ENCODE data around the gene SLC22A3.
"Not testable (repeated sequence)": the region's sequence is repeated elsewhere in the genome, so short reads cannot be mapped to it uniquely, and the experiment has no call there.

Gene SLC22A3

GRCh38 chr6:160469153-160469552 lies 121.0 kb downstream of the SLC22A3 start:
- Histone ChIP-seq H3K9me3 (ENCODE audit: severe bottlenecking) (no peaks in the 10 kb centered on the region), H3K27ac (ENCODE audit: poor library complexity, severe bottlenecking) (no peak overlapping the region), H3K36me3 (ENCODE audit: low read depth) (no peaks in the 10 kb centered on the region), H3K4me3 (ENCODE audit: severe bottlenecking) (no peak overlapping the region), H3K4me1 (ENCODE audit: insufficient read depth, poor library complexity, severe bottlenecking) (no peaks in the 10 kb centered on the region), H3K27me3 (ENCODE audit: insufficient read depth, poor library complexity, severe bottlenecking) (no peaks in the 10 kb centered on the region)
- no peak for TF ChIP-seq CTCF (IDR thresholded peaks at IDR 0.05; ENCODE audit: poor library complexity, severe bottlenecking)
- DNase-seq (ENCODE audit: low spot score) (no peak), ATAC-seq (ENCODE audit: low read depth) (no peak)

- H3K27me3 ChIP-seq (ENCODE audit: insufficient read depth, poor library complexity, severe bottlenecking); H3K4me1 ChIP-seq (ENCODE audit: insufficient read depth, poor library complexity, severe bottlenecking); ATAC-seq (ENCODE audit: low read depth); H3K4me3 ChIP-seq (ENCODE audit: severe bottlenecking); H3K9me3 ChIP-seq (ENCODE audit: severe bottlenecking); H3K27ac ChIP-seq (ENCODE audit: poor library complexity, severe bottlenecking); H3K36me3 ChIP-seq (ENCODE audit: low read depth); DNase-seq (ENCODE audit: low spot score): not testable (repeated sequence)
These were observed 127.9 kb downstream of the SLC22A3 start for GRCh38 chr6:160476056-160476455.

- ATAC-seq (ENCODE audit: low read depth); H3K27ac ChIP-seq (ENCODE audit: poor library complexity, severe bottlenecking); DNase-seq (ENCODE audit: low spot score); H3K4me3 ChIP-seq (ENCODE audit: severe bottlenecking); H3K36me3 ChIP-seq (ENCODE audit: low read depth); H3K4me1 ChIP-seq (ENCODE audit: insufficient read depth, poor library complexity, severe bottlenecking); H3K9me3 ChIP-seq (ENCODE audit: severe bottlenecking); H3K27me3 ChIP-seq (ENCODE audit: insufficient read depth, poor library complexity, severe bottlenecking): not testable (repeated sequence)
These were observed 128.9 kb downstream of the SLC22A3 start for GRCh38 chr6:160477072-160477471.

- peak; percentile 91 for ATAC-seq (ENCODE audit: low read depth)
These were observed 129.7 kb downstream of the SLC22A3 start for GRCh38 chr6:160477901-160478300.

GRCh38 chr6:160487116-160487515 lies 138.9 kb downstream of the SLC22A3 start:
- H3K4me3 ChIP-seq (ENCODE audit: severe bottlenecking) = no peak overlapping the region
- H3K27me3 ChIP-seq (ENCODE audit: insufficient read depth, poor library complexity, severe bottlenecking) = no peaks in the 10 kb centered on the region
- H3K27ac ChIP-seq (ENCODE audit: poor library complexity, severe bottlenecking) = no peak overlapping the region
- no peaks in the 10 kb centered on the region for H3K36me3 ChIP-seq (ENCODE audit: low read depth)
- DNase-seq (ENCODE audit: low spot score) (no peak), ATAC-seq (ENCODE audit: low read depth) (no peak)
- no peak for TF ChIP-seq CTCF (IDR thresholded peaks at IDR 0.05; ENCODE audit: poor library complexity, severe bottlenecking)
- H3K4me1 ChIP-seq (ENCODE audit: insufficient read depth, poor library complexity, severe bottlenecking) = no peaks in the 10 kb centered on the region
- no peaks in the 10 kb centered on the region for H3K9me3 ChIP-seq (ENCODE audit: severe bottlenecking)

More at GRCh38 chr6:160477901-160478300, 129.7 kb downstream of the SLC22A3 start:
- Histone ChIP-seq H3K27me3 (ENCODE audit: insufficient read depth, poor library complexity, severe bottlenecking) (no peaks in the 10 kb centered on the region), H3K4me3 (ENCODE audit: severe bottlenecking) (no peak overlapping the region), H3K27ac (ENCODE audit: poor library complexity, severe bottlenecking) (no peak overlapping the region), H3K9me3 (ENCODE audit: severe bottlenecking) (no peaks in the 10 kb centered on the region), H3K36me3 (ENCODE audit: low read depth) (no peaks in the 10 kb centered on the region), H3K4me1 (ENCODE audit: insufficient read depth, poor library complexity, severe bottlenecking) (no peaks in the 10 kb centered on the region)
- TF ChIP-seq CTCF (IDR thresholded peaks at IDR 0.05; ENCODE audit: poor library complexity, severe bottlenecking) = no peak
- DNase-seq (ENCODE audit: low spot score) = no peak

- no peak overlapping the region for H3K4me3 ChIP-seq (ENCODE audit: severe bottlenecking)
- no peak overlapping the region for H3K27ac ChIP-seq (ENCODE audit: poor library complexity, severe bottlenecking)
- H3K4me1 ChIP-seq (ENCODE audit: insufficient read depth, poor library complexity, severe bottlenecking) = no peaks in the 10 kb centered on the region
- no peaks in the 10 kb centered on the region for H3K36me3 ChIP-seq (ENCODE audit: low read depth)
- no peak for DNase-seq (ENCODE audit: low spot score)
- H3K27me3 ChIP-seq (ENCODE audit: insufficient read depth, poor library complexity, severe bottlenecking) = no peaks in the 10 kb centered on the region
- TF ChIP-seq CTCF (IDR thresholded peaks at IDR 0.05; ENCODE audit: poor library complexity, severe bottlenecking) = no peak
- no peaks in the 10 kb centered on the region for H3K9me3 ChIP-seq (ENCODE audit: severe bottlenecking)
- no peak for ATAC-seq (ENCODE audit: low read depth)
These were observed 140.9 kb downstream of the SLC22A3 start for GRCh38 chr6:160489091-160489490.
